ENCODE measurements around the gene USP19.

GRCh38 chr3:49121132-49121736 lies 611 bp upstream of the USP19 start:
- TF ChIP-seq, protein P1, sequence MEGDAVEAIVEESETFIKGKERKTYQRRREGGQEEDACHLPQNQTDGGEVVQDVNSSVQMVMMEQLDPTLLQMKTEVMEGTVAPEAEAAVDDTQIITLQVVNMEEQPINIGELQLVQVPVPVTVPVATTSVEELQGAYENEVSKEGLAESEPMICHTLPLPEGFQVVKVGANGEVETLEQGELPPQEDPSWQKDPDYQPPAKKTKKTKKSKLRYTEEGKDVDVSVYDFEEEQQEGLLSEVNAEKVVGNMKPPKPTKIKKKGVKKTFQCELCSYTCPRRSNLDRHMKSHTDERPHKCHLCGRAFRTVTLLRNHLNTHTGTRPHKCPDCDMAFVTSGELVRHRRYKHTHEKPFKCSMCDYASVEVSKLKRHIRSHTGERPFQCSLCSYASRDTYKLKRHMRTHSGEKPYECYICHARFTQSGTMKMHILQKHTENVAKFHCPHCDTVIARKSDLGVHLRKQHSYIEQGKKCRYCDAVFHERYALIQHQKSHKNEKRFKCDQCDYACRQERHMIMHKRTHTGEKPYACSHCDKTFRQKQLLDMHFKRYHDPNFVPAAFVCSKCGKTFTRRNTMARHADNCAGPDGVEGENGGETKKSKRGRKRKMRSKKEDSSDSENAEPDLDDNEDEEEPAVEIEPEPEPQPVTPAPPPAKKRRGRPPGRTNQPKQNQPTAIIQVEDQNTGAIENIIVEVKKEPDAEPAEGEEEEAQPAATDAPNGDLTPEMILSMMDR (IDR thresholded peaks at IDR 0.05), result no peak
- TF ChIP-seq, protein P2, sequence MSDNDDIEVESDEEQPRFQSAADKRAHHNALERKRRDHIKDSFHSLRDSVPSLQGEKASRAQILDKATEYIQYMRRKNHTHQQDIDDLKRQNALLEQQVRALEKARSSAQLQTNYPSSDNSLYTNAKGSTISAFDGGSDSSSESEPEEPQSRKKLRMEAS (IDR thresholded peaks at IDR 0.05), result no peak
- TF ChIP-seq BHLHE40 (IDR thresholded peaks at IDR 0.05; ENCODE audit: low read depth, low read length) (no peak), POLR2AphosphoS2 (conservative IDR thresholded peaks at IDR 0.05; ENCODE audit: low read length) (no peak), CBX2 (IDR thresholded peaks at IDR 0.05; ENCODE audit: borderline replicate concordance, low read depth) (no peak), EP300 (IDR thresholded peaks at IDR 0.05) (no peak), RCOR1 (IDR thresholded peaks at IDR 0.05; ENCODE audit: low read depth, low read length) (no peak), SMC3 (IDR thresholded peaks at IDR 0.05) (no peak), ELK1 (IDR thresholded peaks at IDR 0.05; ENCODE audit: low read depth, low read length) (no peak)
- TF ChIP-seq, protein P3, sequence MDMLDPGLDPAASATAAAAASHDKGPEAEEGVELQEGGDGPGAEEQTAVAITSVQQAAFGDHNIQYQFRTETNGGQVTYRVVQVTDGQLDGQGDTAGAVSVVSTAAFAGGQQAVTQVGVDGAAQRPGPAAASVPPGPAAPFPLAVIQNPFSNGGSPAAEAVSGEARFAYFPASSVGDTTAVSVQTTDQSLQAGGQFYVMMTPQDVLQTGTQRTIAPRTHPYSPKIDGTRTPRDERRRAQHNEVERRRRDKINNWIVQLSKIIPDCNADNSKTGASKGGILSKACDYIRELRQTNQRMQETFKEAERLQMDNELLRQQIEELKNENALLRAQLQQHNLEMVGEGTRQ (IDR thresholded peaks at IDR 0.05), result no peak

Data from A549 (cell line).